Coronary artery (tissue), 2 donors: Measurements from ENCODE around the gene CEBPE.

Experiments
- DNase-seq: peaks from one replicate; pipeline ENCODE4 v3.0.0-alpha.2; 2017; ENCODE audit warnings: low spot score
- H3K27ac ChIP-seq, 2 donors: fragments of 200-600 bp; sonication (generic); one replicate each; pipeline ENCODE4 v1.5.1; 2016 to 2019
- H3K4me3 ChIP-seq: fragments of 200-600 bp; sonication (generic); 2 replicates; pipeline ENCODE4 v1.5.1; 2016; ENCODE audit warnings: mild to moderate bottlenecking, moderate library complexity
- TF ChIP-seq, protein P1 (sequence below): fragments of 200-600 bp; sonication (generic); IDR thresholded peaks from one replicate; pipeline ENCODE4 v1.5.1; 2019; ENCODE audit warnings: antibody characterized with exemption

CEBPE gene

DNA sequence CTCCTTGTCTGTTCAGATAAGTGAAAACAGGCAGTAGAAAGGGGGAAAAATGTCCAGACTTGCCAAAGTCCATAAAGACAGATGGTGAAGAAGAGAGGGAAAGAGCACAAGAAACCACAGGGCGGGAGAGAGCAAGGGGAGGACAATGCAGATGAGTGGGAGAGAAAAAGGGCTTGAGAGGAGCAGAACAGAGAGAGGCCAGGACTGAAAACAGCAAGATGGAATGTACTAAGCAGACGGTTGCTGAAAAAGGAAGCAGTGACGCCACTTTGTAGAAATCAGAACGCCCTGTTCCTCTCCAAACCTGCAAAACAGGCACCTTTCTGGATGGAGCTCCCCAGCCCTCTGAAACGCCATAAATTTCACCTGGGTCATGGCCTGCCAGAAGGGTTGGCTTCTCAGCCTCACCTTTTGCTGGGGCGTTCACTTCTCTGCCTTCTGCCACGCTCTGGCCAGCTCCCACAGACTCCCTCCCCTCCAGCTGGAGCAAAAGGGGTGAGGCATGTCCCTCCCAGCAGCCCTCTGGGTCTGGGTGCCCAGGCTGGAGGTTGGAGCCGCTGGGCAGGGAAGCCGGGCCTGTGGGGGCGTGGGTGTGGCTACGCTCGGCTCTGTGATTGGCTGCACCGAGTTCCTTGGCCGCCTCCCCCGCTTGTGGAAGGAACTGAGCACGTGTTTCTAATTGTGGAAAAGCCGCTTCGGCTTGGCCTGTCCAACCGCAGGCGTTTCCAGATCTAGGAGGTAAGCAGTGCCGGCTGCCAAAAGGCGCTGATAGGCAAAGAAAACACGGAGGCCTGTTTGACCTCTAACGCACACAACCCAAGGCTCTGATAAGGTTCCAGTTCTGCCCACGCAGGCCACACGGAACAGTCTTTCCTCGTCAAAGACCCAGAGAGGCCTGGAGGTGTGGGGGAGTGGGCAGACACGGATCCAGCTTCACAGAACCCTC lies 35.1 kb upstream of the CEBPE start:
- peak overlapping the region; percentile 94 to 95 for H3K27ac ChIP-seq
- peak; percentile 97 for DNase-seq
- H3K4me3 ChIP-seq, result peak overlapping the region; percentile 68
- TF ChIP-seq, protein P1, sequence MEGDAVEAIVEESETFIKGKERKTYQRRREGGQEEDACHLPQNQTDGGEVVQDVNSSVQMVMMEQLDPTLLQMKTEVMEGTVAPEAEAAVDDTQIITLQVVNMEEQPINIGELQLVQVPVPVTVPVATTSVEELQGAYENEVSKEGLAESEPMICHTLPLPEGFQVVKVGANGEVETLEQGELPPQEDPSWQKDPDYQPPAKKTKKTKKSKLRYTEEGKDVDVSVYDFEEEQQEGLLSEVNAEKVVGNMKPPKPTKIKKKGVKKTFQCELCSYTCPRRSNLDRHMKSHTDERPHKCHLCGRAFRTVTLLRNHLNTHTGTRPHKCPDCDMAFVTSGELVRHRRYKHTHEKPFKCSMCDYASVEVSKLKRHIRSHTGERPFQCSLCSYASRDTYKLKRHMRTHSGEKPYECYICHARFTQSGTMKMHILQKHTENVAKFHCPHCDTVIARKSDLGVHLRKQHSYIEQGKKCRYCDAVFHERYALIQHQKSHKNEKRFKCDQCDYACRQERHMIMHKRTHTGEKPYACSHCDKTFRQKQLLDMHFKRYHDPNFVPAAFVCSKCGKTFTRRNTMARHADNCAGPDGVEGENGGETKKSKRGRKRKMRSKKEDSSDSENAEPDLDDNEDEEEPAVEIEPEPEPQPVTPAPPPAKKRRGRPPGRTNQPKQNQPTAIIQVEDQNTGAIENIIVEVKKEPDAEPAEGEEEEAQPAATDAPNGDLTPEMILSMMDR, result no peak

DNA sequence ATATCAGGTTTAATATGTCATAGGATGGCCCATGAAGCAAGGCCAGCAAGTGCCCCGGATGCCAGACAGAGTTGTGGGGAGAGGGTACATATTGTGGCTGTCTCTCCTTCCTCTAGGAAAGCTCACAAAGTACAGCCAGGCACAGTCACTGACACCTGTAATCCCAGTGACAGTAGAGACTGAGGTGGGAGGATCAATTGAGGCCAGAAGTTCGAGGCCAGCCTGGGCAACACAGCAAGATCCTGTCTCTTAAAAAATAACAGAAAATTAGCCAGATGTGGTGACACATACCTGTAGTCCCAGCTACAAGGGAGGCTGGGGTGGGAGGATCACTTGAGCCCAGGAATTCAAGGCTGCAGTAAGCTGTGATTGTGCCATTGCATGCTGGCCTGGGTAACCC lies 32.3 kb upstream of the CEBPE start:
- H3K4me3 ChIP-seq, result no peak overlapping the region
- DNase-seq, result no peak
- H3K27ac ChIP-seq, result peak overlapping the region in 1 of 2 donors; percentile 20
- TF ChIP-seq, protein P1, result no peak

DNA sequence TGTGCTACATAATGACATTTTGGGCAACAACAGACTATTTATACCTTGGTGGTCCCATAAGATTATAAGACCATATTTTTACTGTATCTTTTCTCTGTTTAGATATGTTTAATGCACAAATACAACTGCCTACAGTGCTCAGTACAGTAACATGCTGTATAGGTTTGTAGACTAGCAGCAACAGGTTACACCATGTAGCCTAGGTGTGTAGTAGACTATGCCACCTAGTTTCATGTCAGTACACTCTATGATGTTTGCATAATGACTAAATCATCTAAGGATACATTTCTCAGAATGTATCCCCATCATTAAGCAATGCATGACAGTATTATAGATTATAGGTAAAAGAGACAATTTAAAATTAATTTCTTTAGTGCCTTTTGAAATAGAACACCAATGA lies 30.7 kb upstream of the CEBPE start:
- DNase-seq, result no peak
- TF ChIP-seq, protein P1, result no peak
- H3K27ac ChIP-seq, result no peak overlapping the region
- no peak overlapping the region for H3K4me3 ChIP-seq

DNA sequence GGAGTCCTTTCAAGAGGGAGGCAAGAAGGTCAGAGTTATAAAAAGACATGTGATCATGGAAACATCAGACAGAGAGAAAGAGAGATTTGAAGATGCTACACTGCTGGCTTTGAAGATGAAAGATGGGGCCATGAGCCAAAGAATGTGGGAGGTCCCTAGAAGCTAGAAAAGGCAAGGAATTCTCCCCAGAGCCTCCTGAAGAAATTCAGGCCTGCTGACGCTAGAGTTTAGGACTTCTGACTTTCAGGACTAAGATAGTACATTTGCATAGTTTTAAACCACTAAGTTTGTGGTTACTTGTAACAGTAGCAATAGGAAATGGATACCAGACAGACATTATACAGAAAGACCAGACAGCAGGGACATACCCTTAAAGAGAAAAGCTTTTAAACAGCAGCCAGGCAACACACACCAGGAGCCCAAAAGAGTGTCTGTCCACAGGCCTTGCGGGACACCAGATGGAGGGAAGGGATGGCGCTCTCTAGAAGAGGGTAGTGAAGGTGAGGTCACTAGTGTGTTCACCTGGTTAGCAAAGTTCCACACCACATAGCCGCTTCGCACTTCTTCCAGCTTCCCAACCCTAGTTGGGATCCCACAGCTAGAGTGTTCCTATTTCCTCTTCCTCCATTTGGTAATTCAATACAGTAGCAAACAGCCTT lies 29.7 kb upstream of the CEBPE start:
- DNase-seq, result no peak
- TF ChIP-seq, protein P1, result no peak
- peak overlapping the region in 1 of 2 donors; percentile 47 for H3K27ac ChIP-seq
- H3K4me3 ChIP-seq, result no peak overlapping the region

DNA sequence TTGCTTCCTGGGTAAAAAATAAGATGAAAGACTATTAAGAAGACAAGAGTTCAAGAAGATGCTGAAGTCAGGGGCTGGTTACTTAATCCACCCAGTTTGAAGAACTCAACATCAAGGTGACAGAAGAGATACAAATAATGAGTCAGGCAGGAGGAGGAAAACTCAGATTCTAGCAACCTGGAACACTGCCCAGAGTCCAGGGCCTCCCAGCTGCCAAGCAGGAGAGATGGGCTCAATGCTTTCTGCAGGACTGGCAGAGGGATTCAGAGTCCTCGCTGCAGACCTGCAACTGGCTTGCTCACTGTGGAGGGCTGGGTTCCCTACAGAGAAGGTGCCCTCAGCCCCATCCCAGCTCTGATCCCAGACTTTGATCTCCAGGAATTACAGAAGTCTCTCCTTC lies 28.6 kb upstream of the CEBPE start:
- Histone ChIP-seq H3K4me3 (no peak overlapping the region), H3K27ac (peak overlapping the region; percentile 27 to 31)
- no peak for DNase-seq
- TF ChIP-seq, protein P1, result no peak

DNA sequence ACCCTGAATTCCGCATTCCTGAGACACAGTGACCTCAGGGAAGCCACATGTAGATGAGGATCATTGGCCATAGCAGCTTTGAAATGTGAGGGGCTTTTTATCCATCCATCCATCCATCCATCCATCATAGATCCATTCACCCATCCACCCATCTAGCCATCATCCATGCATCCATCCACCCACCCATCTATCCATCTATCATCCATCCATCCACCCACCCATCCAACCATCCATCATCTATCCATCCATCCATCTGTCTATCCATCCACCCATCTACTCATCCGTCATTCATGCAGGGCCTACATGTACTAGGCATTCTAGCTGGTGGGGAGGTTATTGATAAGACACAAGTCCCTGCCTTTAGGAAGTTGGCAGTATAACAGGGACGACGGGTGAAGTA lies 27.9 kb upstream of the CEBPE start:
- Histone ChIP-seq H3K27ac (peak overlapping the region; percentile 45 to 46), H3K4me3 (no peak overlapping the region)
- no peak for DNase-seq
- TF ChIP-seq, protein P1, result no peak
